HCT116 (cell line): ENCODE measurements around the gene LFNG. TPM values are rescaled to one million over a fixed set of nuclear protein-coding genes. Genes with fewer than 3 reads are reported as not detected.

Experiments used
- ATAC-seq: fragments of 200-7000 bp; cut with Tn5 transposase; 2 replicates; pipeline ENCODE4 v1.9.1; 2020; ENCODE audit warnings: mild to moderate bottlenecking, moderate library complexity
- BruUV-seq: library from RNA; stranded (reverse); fragments of 400-500 nt; replicated peaks from 2 replicates; lab custom pipeline; 2021; lab: Mats Ljungman, UMichigan
- CTCF ChIA-PET: fragments of 300-600 bp; sonication (Branson Sonifier 250); formaldehyde crosslinking; loops from one replicate; lab custom pipeline; 2021; ENCODE audit warnings: antibody characterized with exemption; lab: Charles Lee
- POLR2A ChIA-PET: fragments of 300-600, 350-600 bp; sonication (Branson Sonifier 250); formaldehyde crosslinking; loops from one replicate; lab custom pipeline; 2021; ENCODE audit warnings: antibody characterized with exemption; lab: Charles Lee
- RAD21 ChIA-PET, 2 experiments: fragments of 300-600 bp; sonication (Branson Sonifier 250); formaldehyde crosslinking; loops; one replicate each; lab custom pipeline; 2023; ENCODE audit warnings: low total read pairs in 2 of 2; ENCODE audit not compliant: uncharacterized antibody in 2 of 2, unreplicated experiment in 2 of 2, low non-redundant PET in 1 of 2; lab: Charles Lee
- DNase-seq: peaks from one replicate; pipeline ENCODE4 v3.0.0-alpha.2; 2010; ENCODE audit warnings: low read depth, low spot score
- H2AFZ ChIP-seq: fragments of 200-600 bp; shearing (Covaris generic), sonication (generic); 2 replicates; pipeline ENCODE4 v1.6.1; 2017; ENCODE audit warnings: low read depth, mixed run types, mixed read lengths, antibody characterized with exemption, low read length; ENCODE audit not compliant: poor library complexity, severe bottlenecking
- H3K27ac ChIP-seq: 2 replicates; pipeline ENCODE4 v1.5.1; 2012; ENCODE audit warnings: low read depth, low read length
- H3K27me3 ChIP-seq: fragments of 200-600 bp; sonication (generic); 2 replicates; pipeline ENCODE4 v1.6.1; 2016; ENCODE audit warnings: mixed run types, low read length, mixed read lengths; ENCODE audit not compliant: insufficient read depth
- H3K36me3 ChIP-seq, 2 experiments: fragments of 200-500 bp in 1 of 2; fragments of 200-600 bp in 1 of 2; sonication (Bioruptor generic) in 1 of 2; sonication (generic) in 1 of 2; 2 replicates each; pipeline versions ENCODE4 v1.5.1 to v1.6.1; 2014 to 2016; ENCODE audit warnings: low read length in 2 of 2, inconsistent platforms in 1 of 2, mixed read lengths in 1 of 2, mixed run types in 1 of 2; ENCODE audit not compliant: insufficient read depth in 2 of 2, control insufficient read depth in 1 of 2
- H3K4me1 ChIP-seq, 2 experiments: fragments of 200-600 bp in 1 of 2; sonication (generic) in 1 of 2; 2 replicates each; pipeline versions ENCODE4 v1.5.1 to v1.6.1; 2012 to 2017; ENCODE audit warnings: low read length in 2 of 2, inconsistent platforms in 1 of 2, mild to moderate bottlenecking in 1 of 2, mixed read lengths in 1 of 2, mixed run types in 1 of 2, moderate library complexity in 1 of 2; ENCODE audit not compliant: insufficient read depth in 2 of 2, control insufficient read depth in 1 of 2
- H3K4me2 ChIP-seq: fragments of 200-600 bp; sonication (generic); 2 replicates; pipeline ENCODE4 v1.6.1; 2017; ENCODE audit warnings: mixed run types, low read length, mixed read lengths
- H3K4me3 ChIP-seq, 2 experiments: fragments of 200-600 bp in 1 of 2; sonication (generic) in 1 of 2; replicated peaks in 1 of 2; 2 replicates each; pipeline ENCODE4 v1.5.1; 2011 to 2016; ENCODE audit warnings: low read length in 2 of 2, control low read depth in 1 of 2, low read depth in 1 of 2, mild to moderate bottlenecking in 1 of 2, mixed read lengths in 1 of 2, mixed run types in 1 of 2
- H3K79me2 ChIP-seq: fragments of 200-600 bp; sonication (generic); 2 replicates; pipeline ENCODE4 v1.6.1; 2017; ENCODE audit warnings: mild to moderate bottlenecking, mixed run types, low read length, moderate library complexity, mixed read lengths; ENCODE audit not compliant: insufficient read depth
- H3K9ac ChIP-seq: fragments of 200-600 bp; sonication (generic); 2 replicates; pipeline ENCODE4 v1.6.1; 2016; ENCODE audit warnings: low read length, mixed read lengths
- H3K9me2 ChIP-seq: fragments of 200-600 bp; sonication (generic), shearing (Covaris generic); 2 replicates; pipeline ENCODE4 v1.6.1; 2017; ENCODE audit warnings: mixed run types, mild to moderate bottlenecking, moderate library complexity; ENCODE audit not compliant: insufficient read depth
- H3K9me3 ChIP-seq, 2 experiments: fragments of 200-500 bp in 1 of 2; fragments of 200-600 bp in 1 of 2; sonication (Bioruptor generic) in 1 of 2; sonication (generic) in 1 of 2; 2 replicates each; pipeline ENCODE4 v1.6.1; 2014 to 2017; ENCODE audit warnings: low read length in 2 of 2, mixed read lengths in 2 of 2, inconsistent platforms in 1 of 2, low read depth in 1 of 2, mild to moderate bottlenecking in 1 of 2, mixed run types in 1 of 2, moderate library complexity in 1 of 2; ENCODE audit not compliant: control insufficient read depth in 1 of 2, insufficient read depth in 1 of 2
- H4K20me1 ChIP-seq: fragments of 200-600 bp; sonication (generic), shearing (Covaris generic); 2 replicates; pipeline ENCODE4 v1.6.1; 2017; ENCODE audit warnings: mixed run types, mild to moderate bottlenecking, moderate library complexity; ENCODE audit not compliant: insufficient read depth
- CEBPB ChIP-seq: IDR thresholded peaks from 2 replicates; pipeline ENCODE4 v1.6.1; 2012; ENCODE audit warnings: low read depth
- EGR1 ChIP-seq: IDR thresholded peaks from 2 replicates; pipeline ENCODE4 v1.6.1; 2012; ENCODE audit warnings: low read depth
- ELF1 ChIP-seq: IDR thresholded peaks from 2 replicates; pipeline ENCODE4 v1.6.1; 2012; ENCODE audit warnings: low read depth, borderline replicate concordance
- JUND ChIP-seq: IDR thresholded peaks from 2 replicates; pipeline ENCODE4 v1.6.1; 2012
- MAX ChIP-seq: IDR thresholded peaks from 2 replicates; pipeline ENCODE4 v1.6.1; 2012
- POLR2A ChIP-seq: IDR thresholded peaks from 2 replicates; pipeline ENCODE4 v1.7.0; 2011; ENCODE audit warnings: borderline replicate concordance; ENCODE audit not compliant: insufficient read depth, insufficient read length; ENCODE audit errors: extremely low read depth
- POLR2AphosphoS5 ChIP-seq: IDR thresholded peaks from 2 replicates; pipeline ENCODE4 v1.6.1; 2011; ENCODE audit warnings: mild to moderate bottlenecking, low read depth, low read length, moderate library complexity
- RAD21 ChIP-seq: IDR thresholded peaks from 2 replicates; pipeline ENCODE4 v1.6.1; 2012; ENCODE audit warnings: low read depth, mild to moderate bottlenecking
- REST ChIP-seq: IDR thresholded peaks from 2 replicates; pipeline ENCODE4 v1.6.1; 2012; ENCODE audit warnings: low read depth
- SRF ChIP-seq: IDR thresholded peaks from 2 replicates; pipeline ENCODE4 v1.6.1; 2012; ENCODE audit warnings: low read depth
- TCF7L2 ChIP-seq: IDR thresholded peaks from 2 replicates; pipeline ENCODE4 v1.7.0; 2011; ENCODE audit warnings: borderline replicate concordance, inconsistent platforms; ENCODE audit not compliant: insufficient read depth, insufficient read length; ENCODE audit errors: extremely low read depth
- YY1 ChIP-seq: IDR thresholded peaks from 2 replicates; pipeline ENCODE4 v1.6.1; 2011; ENCODE audit warnings: low read length, low read depth, moderate library complexity, mild to moderate bottlenecking; ENCODE audit not compliant: insufficient replicate concordance; ENCODE audit errors: extremely low read depth
- ZBTB33 ChIP-seq: IDR thresholded peaks from 2 replicates; pipeline ENCODE4 v1.6.1; 2011; ENCODE audit warnings: mild to moderate bottlenecking, low read length, moderate library complexity; ENCODE audit not compliant: insufficient replicate concordance; ENCODE audit errors: extremely low read depth
- ZFX ChIP-seq: fragments of 450-650 bp; IDR thresholded peaks from 2 replicates; pipeline ENCODE4 v1.6.1; 2017
- intact Hi-C: fragments of 100-400 bp; cut with micrococcal nuclease; formaldehyde crosslinking; loops from 2 replicates; pipeline ENCODE4 v1.10.0; 2022
- total RNA-seq: library from RNA; stranded (reverse); gene quantifications from one replicate; pipeline ENCODE4 v1.2.1, GENCODE V29; 2021; ENCODE audit not compliant: unreplicated experiment
- TF ChIP-seq, protein P1 (sequence below): IDR thresholded peaks from 2 replicates; pipeline ENCODE4 v1.6.1; 2012
- TF ChIP-seq, protein P2 (sequence below), 3 experiments: fragments of 200-600 bp in 1 of 3; sonication (generic) in 1 of 3; IDR thresholded peaks in 2 of 3; conservative IDR thresholded peaks in 1 of 3; 2 replicates each; pipeline ENCODE4 v1.5.1; 2012 to 2017; ENCODE audit warnings: low read depth in 2 of 3, low read length in 2 of 3, antibody characterized with exemption in 1 of 3, borderline replicate concordance in 1 of 3, control low read depth in 1 of 3, mild to moderate bottlenecking in 1 of 3, mixed read lengths in 1 of 3, mixed run types in 1 of 3, moderate library complexity in 1 of 3; ENCODE audit not compliant: insufficient read depth in 1 of 3

Gene LFNG
- total RNA-seq, 1 experiment from 2014 or later: 14.3 TPM

DNA sequence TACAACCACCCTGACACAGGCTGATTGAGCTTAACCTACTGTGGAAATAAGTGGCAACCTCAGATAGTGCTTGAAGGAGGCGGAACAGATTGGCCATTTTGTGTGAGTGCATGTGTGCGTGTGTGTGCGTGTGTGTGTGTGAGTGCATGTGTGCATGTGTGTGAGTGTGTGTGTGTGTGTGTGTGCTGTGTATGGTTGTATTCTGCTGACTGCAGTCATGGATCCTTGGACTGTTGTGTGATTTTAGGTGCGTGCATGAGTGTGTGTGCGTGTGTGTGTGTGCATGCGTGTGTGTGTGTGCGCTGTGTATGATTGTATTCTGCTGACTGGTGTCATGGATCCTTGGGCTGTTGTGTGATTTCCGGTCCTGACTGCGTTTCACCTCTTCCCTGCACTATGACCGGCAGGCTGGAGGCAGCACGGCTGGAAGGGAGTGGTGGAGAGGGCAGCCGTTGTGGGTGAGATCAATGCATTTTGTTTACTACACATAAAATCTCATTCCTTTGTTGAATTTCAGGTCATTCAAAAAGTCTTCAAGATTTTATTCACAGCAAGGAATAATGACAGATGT is 45.5 kb downstream of the LFNG start:
- Histone ChIP-seq H3K9me3 (no peaks in the 10 kb centered on the region), H4K20me1 (no peaks in the 10 kb centered on the region), H3K27me3 (no peaks in the 10 kb centered on the region), H3K9ac (no peak overlapping the region)
- no TSS peak for BruUV-seq
- no peak for TF ChIP-seq RAD21
- TF ChIP-seq ZBTB33: no peak
- TF ChIP-seq CEBPB: no peak
- TF ChIP-seq SRF: no peak
- no peak for TF ChIP-seq ZFX
- no peak for TF ChIP-seq POLR2A
- TF ChIP-seq, protein P1, sequence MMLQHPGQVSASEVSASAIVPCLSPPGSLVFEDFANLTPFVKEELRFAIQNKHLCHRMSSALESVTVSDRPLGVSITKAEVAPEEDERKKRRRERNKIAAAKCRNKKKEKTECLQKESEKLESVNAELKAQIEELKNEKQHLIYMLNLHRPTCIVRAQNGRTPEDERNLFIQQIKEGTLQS: no peak
- no peak for TF ChIP-seq EGR1
- no peak for TF ChIP-seq JUND
- TF ChIP-seq, protein P2, sequence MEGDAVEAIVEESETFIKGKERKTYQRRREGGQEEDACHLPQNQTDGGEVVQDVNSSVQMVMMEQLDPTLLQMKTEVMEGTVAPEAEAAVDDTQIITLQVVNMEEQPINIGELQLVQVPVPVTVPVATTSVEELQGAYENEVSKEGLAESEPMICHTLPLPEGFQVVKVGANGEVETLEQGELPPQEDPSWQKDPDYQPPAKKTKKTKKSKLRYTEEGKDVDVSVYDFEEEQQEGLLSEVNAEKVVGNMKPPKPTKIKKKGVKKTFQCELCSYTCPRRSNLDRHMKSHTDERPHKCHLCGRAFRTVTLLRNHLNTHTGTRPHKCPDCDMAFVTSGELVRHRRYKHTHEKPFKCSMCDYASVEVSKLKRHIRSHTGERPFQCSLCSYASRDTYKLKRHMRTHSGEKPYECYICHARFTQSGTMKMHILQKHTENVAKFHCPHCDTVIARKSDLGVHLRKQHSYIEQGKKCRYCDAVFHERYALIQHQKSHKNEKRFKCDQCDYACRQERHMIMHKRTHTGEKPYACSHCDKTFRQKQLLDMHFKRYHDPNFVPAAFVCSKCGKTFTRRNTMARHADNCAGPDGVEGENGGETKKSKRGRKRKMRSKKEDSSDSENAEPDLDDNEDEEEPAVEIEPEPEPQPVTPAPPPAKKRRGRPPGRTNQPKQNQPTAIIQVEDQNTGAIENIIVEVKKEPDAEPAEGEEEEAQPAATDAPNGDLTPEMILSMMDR (IDR thresholded peaks at IDR 0.05 in 2 of 3, conservative IDR thresholded peaks at IDR 0.05 in 1 of 3; ENCODE audit: borderline replicate concordance in 1 of 3, insufficient read depth in 1 of 3, low read depth in 2 of 3, low read length in 2 of 3): no peak
- no peak for TF ChIP-seq YY1
- TF ChIP-seq ELF1: no peak
- no peak for TF ChIP-seq REST
- TF ChIP-seq TCF7L2: no peak
- TF ChIP-seq MAX: no peak
- no peak for TF ChIP-seq POLR2AphosphoS5
- TF ChIP-seq, all 23 proteins: peak for 0
- POLR2A ChIA-PET: no interaction called here
- no peak overlapping the region for H3K4me2 ChIP-seq
- intact Hi-C loops: loop anchor here (10.0 kb wide), 1 partner anchor 120 kb away; the partner anchor contains the start of gene AMZ1
- H2AFZ ChIP-seq: no peak overlapping the region
- H3K27ac ChIP-seq: no peak overlapping the region
- H3K4me3 ChIP-seq: no peak overlapping the region
- H3K9me2 ChIP-seq: no peaks in the 10 kb centered on the region
- peaks cover 4 to 10% of the 10 kb centered on the region in 2 experiments; a peak in 3 of 4 replicates for H3K4me1 ChIP-seq
- ATAC-seq (no peak), DNase-seq (no peak)
- CTCF ChIA-PET: no interaction called here
- H3K36me3 ChIP-seq: no peaks in the 10 kb centered on the region
- RAD21 ChIA-PET: no interaction called here
- H3K79me2 ChIP-seq: peaks cover 25% of the 10 kb centered on the region
